H7 (cell line): ENCODE measurements around the gene DHH. TPM values are rescaled to one million over a fixed set of nuclear protein-coding genes. Genes with fewer than 3 reads are reported as not detected.

Experiments
- DNase-seq: peaks from one replicate; pipeline ENCODE4 v3.0.0; 2012
- H3K27me3 ChIP-seq: 2 replicates; pipeline ENCODE4 v1.6.0; 2011; ENCODE audit warnings: mild to moderate bottlenecking, low read length; ENCODE audit not compliant: control insufficient read depth, insufficient read depth
- H3K36me3 ChIP-seq: replicated peaks from 2 replicates; pipeline ENCODE4 v1.5.1; 2011; ENCODE audit warnings: low read length; ENCODE audit not compliant: control insufficient read depth, insufficient read depth
- H3K4me3 ChIP-seq: 2 replicates; pipeline ENCODE4 v1.5.1; 2011; ENCODE audit warnings: low read depth, mild to moderate bottlenecking, control low read depth, low read length, moderate library complexity; ENCODE audit not compliant: insufficient read depth
- total RNA-seq: library from RNA; depleted of rRNA; stranded (reverse); fragments of >200 nt; shearing (Covaris generic); gene quantifications from 2 replicates; pipeline ENCODE4 v1.2.3, GENCODE V29; 2014

The DHH gene
- total RNA-seq, 1 experiment from 2014 or later, result not detected

GRCh38 chr12:49093792-49094159 is 825 bp downstream of the DHH start:
- Histone ChIP-seq H3K4me3 (peak overlapping the region; percentile 28), H3K36me3 (peaks cover 11% of the 10 kb centered on the region), H3K27me3 (peaks cover 72% of the 10 kb centered on the region)
- peak; percentile 81 for DNase-seq

- H3K27me3 ChIP-seq, result peaks cover 79% of the 10 kb centered on the region
- DNase-seq, result no peak
- H3K36me3 ChIP-seq, result peaks cover 10% of the 10 kb centered on the region
- H3K4me3 ChIP-seq, result no peak overlapping the region
Measured at GRCh38 chr12:49092816-49093406, 1.7 kb downstream of the DHH start.

GRCh38 chr12:49092086-49092815 is 2.4 kb downstream of the DHH start:
- peaks cover 81% of the 10 kb centered on the region for H3K27me3 ChIP-seq
- DNase-seq, result peak; percentile 92
- peak overlapping the region; percentile 24 for H3K4me3 ChIP-seq
- peaks cover 3% of the 10 kb centered on the region for H3K36me3 ChIP-seq

- H3K27me3 ChIP-seq, result peaks cover 84% of the 10 kb centered on the region
- DNase-seq, result no peak
Measured at GRCh38 chr12:49091836-49092085, 2.8 kb downstream of the DHH start.

GRCh38 chr12:49091056-49091835 is 3.4 kb downstream of the DHH start:
- no peak overlapping the region; the same call in 1 of the 2 replicates for H3K4me3 ChIP-seq
- DNase-seq, result peak; percentile 73

More at GRCh38 chr12:49091836-49092085, 2.8 kb downstream of the DHH start:
- peak overlapping the region; percentile 24 for H3K4me3 ChIP-seq
- H3K36me3 ChIP-seq, result no peaks in the 10 kb centered on the region

GRCh38 chr12:49089821-49090773 is 4.5 kb downstream of the DHH start:
- peak overlapping the region; percentile 23 for H3K4me3 ChIP-seq
- H3K36me3 ChIP-seq, result no peaks in the 10 kb centered on the region
- peaks cover 80% of the 10 kb centered on the region for H3K27me3 ChIP-seq
- DNase-seq, result peak; percentile 76

More at GRCh38 chr12:49091056-49091835, 3.4 kb downstream of the DHH start:
- H3K27me3 ChIP-seq, result peaks cover 89% of the 10 kb centered on the region
- H3K36me3 ChIP-seq, result no peaks in the 10 kb centered on the region

- Histone ChIP-seq H3K4me3 (no peak overlapping the region), H3K27me3 (peaks cover 69% of the 10 kb centered on the region), H3K36me3 (no peaks in the 10 kb centered on the region)
- DNase-seq, result no peak
Measured at GRCh38 chr12:49088932-49089330, 5.7 kb downstream of the DHH start.

- no peak overlapping the region for H3K4me3 ChIP-seq
Measured at GRCh38 chr12:49088150-49088931, 6.3 kb downstream of the DHH start.

GRCh38 chr12:49086116-49086515 is 8.5 kb downstream of the DHH start:
- Histone ChIP-seq H3K4me3 (no peak overlapping the region), H3K27me3 (peaks cover 40% of the 10 kb centered on the region), H3K36me3 (no peaks in the 10 kb centered on the region)
- DNase-seq, result no peak

More at GRCh38 chr12:49088150-49088931, 6.3 kb downstream of the DHH start:
- peak; percentile 84 for DNase-seq
- no peaks in the 10 kb centered on the region for H3K36me3 ChIP-seq
- peaks cover 63% of the 10 kb centered on the region for H3K27me3 ChIP-seq

GRCh38 chr12:49084438-49084837 is 10.2 kb downstream of the DHH start:
- Histone ChIP-seq H3K36me3 (no peaks in the 10 kb centered on the region), H3K27me3 (peaks cover 24% of the 10 kb centered on the region), H3K4me3 (no peak overlapping the region)
- DNase-seq, result no peak

- H3K36me3 ChIP-seq, result no peaks in the 10 kb centered on the region
- DNase-seq, result no peak
Measured at GRCh38 chr12:49079793-49080192, 14.8 kb downstream of the DHH start.

GRCh38 chr12:49070971-49071370 is 23.6 kb downstream of the DHH start:
- Histone ChIP-seq H3K27me3 (peaks cover 12% of the 10 kb centered on the region), H3K36me3 (no peaks in the 10 kb centered on the region), H3K4me3 (no peak overlapping the region)
- DNase-seq, result no peak

More at GRCh38 chr12:49079793-49080192, 14.8 kb downstream of the DHH start:
- H3K4me3 ChIP-seq, result no peak overlapping the region
- H3K27me3 ChIP-seq, result no peaks in the 10 kb centered on the region

GRCh38 chr12:49069507-49070346 is 24.9 kb downstream of the DHH start, which contains the start of gene RHEBL1:
RHEBL1 (minus strand) TSS chr12:49069979; CDS start chr12:49069785, 194 bp downstream.
- H3K36me3 ChIP-seq, result no peaks in the 10 kb centered on the region
- H3K4me3 ChIP-seq, result peak within 1 kb of the TSS; percentile 86
- DNase-seq, result peak; percentile 97
- H3K27me3 ChIP-seq, result peaks cover 12% of the 10 kb centered on the region
